Measurements from ENCODE around the gene OR5L2.
"Not testable (repeated sequence)": the region's sequence is repeated elsewhere in the genome, so short reads cannot be mapped to it uniquely, and the experiment has no call there.

Gene OR5L2

DNA sequence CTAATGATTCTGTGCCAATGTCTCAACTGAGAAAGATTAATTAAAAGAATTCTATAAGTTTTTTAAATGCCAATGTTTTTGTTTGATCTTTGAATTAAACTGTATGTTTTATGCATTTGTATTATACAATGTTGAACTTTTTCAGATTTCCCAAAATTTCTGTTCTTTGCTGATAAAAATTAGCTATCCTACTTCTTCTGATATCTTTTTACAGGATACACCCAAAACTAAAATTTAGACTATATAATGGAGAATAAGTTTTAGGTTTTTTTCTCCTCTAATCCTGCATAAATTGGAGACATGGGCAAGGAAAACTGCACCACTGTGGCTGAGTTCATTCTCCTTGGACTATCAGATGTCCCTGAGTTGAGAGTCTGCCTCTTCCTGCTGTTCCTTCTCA lies at the start of gene OR5L2:
TSS of gene OR5L2 (plus strand) at position 301 of the 400 bp plus-strand sequence. CDS start at position 301, 0 bp downstream.
- DNase-seq: no peak

DNA sequence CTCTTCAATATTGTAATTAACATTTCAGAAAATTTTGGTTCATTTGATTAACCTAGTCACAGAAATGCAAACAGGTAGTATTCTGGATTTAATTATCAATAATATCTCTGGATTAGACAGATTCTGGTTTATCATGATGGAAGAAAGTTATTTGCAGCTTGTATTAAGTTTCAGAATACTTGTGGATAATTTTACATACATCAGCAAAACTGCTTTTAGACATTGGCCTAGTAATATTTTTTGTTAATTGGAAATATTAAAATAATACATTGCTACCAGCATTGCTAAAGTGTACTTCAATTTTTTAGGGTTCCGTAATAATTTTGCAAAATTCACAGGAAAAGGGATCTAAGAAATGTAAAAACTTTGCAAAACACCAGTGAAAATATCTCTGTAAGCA lies 35.4 kb upstream of the OR5L2 start:
- DNase-seq: no peak

- DNase-seq: no peak
These were observed 33.7 kb upstream of the OR5L2 start for GRCh38 chr11:55793321-55793720.

- no peak for DNase-seq
These were observed 31.8 kb upstream of the OR5L2 start, which contains the start of gene OR5D14 for GRCh38 chr11:55795256-55795655. TSS of gene OR5D14 (plus strand) at chr11:55795556. CDS start at chr11:55795556, 0 bp downstream.

- no peak for DNase-seq
These were observed 20.8 kb upstream of the OR5L2 start for GRCh38 chr11:55806248-55806647.

GRCh38 chr11:55811067-55811466 lies 16.0 kb upstream of the OR5L2 start, which contains the start of gene OR5L1:
TSS of gene OR5L1 (plus strand) at chr11:55811367. CDS start at chr11:55811467, 100 bp downstream.
- no peak for DNase-seq

GRCh38 chr11:55819330-55819729 lies 7.7 kb upstream of the OR5L2 start, which contains the start of gene OR5D18:
TSS of gene OR5D18 (plus strand) at chr11:55819630. CDS start at chr11:55819630, 0 bp downstream.
- no peak for DNase-seq

DNA sequence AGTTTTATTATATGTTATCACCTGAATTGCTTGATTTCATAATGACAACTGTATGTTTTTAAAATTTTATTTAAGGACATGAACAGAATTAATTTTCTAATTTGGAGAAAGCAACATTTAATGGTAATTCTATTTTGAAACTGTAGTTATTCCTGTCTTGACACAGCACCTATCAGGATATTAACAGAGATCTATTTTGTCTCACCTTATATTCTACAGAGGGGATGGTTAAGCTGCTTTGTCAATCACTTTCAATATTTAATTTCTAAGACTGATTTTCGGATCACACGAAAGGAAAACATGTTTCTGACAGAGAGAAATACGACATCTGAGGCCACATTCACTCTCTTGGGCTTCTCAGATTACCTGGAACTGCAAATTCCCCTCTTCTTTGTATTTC lies 11.4 kb downstream of the OR5L2 start, which contains the start of gene OR5D16:
TSS of gene OR5D16 (plus strand) at position 301 of the 400 bp plus-strand sequence. CDS start at position 301, 0 bp downstream.
- no peak for DNase-seq

GRCh38 chr11:55847453-55847852 lies 20.4 kb downstream of the OR5L2 start:
- DNase-seq: no peak

DNA sequence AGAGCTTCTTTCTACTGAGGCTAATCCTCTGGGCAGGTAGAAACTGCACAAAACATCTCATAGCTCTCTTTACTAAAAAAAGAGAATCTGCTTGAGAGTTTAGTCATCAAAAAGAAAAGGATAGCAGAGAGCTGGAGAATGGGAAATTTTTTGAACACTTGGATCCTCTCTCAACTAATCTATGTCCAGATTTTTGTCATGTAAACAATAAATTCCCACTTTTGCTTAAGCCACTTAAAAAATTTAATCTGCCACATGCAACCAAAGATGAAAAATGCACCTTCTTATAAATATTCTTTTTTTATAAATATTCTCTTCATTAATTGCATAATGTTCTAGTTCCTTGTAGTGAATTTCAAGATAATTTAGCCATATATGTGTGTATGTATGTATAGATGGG lies 22.0 kb downstream of the OR5L2 start:
- no peak for DNase-seq

- DNase-seq: no peak
These were observed 25.1 kb downstream of the OR5L2 start for GRCh38 chr11:55852141-55852540.

DNA sequence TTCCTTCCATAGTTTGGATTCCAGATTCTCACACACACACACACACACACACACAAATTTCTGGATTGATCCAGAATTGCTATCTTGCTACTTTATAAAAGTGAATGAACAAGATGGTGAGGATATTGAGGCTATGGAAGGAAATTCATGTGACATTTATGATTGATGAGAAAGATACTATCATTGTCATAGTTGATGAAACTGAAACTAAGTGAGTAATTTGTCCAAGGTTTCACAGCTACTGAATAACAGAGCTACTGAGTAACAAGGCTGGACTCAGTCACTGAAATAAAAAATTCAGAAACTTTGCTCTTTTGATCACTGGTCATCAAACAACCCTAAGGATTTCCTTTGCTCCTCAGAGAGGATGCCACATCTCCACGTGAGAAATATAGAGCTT lies 27.7 kb downstream of the OR5L2 start:
- no peak for DNase-seq

DNA sequence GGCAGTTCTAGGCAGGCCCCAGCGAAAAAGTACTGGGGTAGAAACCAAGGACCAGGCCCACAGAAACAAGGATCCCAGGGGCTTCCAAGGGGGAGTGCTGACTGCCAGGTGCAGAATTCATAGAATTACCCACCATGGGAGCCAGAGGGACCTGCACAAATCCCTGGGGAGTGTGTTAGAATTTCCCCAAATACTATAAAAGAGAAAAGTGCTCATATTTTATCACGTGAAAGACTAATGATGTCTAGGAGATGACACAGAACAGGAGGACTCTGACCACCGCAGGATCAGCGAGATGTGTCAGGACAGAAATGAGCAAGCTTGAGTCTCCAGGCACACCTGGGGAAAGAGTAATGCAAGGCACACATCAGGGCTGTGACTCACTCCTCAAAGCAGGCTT lies 40.3 kb downstream of the OR5L2 start:
- DNase-seq: not testable (repeated sequence)

DNA sequence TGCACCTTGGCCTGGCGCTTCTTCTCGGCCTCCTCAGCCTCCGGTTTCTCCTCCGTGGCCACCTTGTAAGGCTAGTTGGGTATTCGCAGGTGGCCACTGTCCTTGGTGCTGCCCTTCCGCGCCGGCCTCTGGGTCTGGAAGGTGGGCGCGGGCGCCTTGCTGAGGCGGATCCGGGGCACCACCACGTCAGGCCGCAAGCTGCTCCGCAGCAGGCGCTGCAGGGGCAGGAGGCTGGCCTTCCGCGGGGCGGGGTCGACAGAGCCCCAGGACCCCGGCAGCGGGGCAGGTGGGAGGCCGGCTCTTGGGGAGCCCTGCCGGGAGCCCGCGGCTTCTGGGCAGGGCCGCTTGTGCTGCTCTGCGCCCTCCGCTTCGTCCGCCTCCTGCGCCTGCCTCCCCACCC lies 45.7 kb downstream of the OR5L2 start:
- DNase-seq: not testable (repeated sequence)

DNA sequence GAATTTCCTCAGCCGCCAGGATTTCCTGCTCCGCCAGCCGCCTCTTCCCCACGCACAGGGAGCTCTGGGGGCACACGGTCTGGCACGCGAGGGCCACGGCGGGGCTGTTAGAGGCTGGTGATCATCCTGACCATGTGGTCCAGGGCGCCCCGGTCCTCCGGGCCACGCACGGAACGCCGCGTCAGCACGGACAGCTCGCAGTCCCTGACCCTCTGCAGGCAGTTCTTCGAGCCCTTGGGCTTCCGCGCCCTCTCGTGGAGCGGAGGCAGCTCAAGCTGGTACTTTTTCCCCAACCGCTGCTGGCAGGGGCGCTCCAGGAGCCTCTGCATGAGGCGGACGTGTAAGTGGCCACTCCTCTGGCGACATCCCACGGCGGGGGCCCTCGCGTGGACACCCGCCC lies 46.1 kb downstream of the OR5L2 start:
- DNase-seq: not testable (repeated sequence)

Data from stimulated activated CD4-positive, alpha-beta T cell treated with anti-CD3 and anti-CD28 coated beads, Interleukin-2, amount 100 ng/mL, for 48 hours (primary cell).